ENCODE results near the gene RALGPS2. TPM values are rescaled to one million over a fixed set of nuclear protein-coding genes. Genes with fewer than 3 reads are reported as not detected.

Gene RALGPS2
- total RNA-seq, 1 donor from 2014 or later = 15.0 TPM

GRCh38 chr1:178942285-178943198, 217.5 kb downstream of the RALGPS2 start:
- H3K27me3 ChIP-seq (ENCODE audit: control insufficient read depth, insufficient read depth, low read length) = no peaks in the 10 kb centered on the region
- no peak overlapping the region for H3K4me3 ChIP-seq (ENCODE audit: low read depth, low read length)
- H3K36me3 ChIP-seq (ENCODE audit: control insufficient read depth, insufficient read depth, low read length) = no peaks in the 10 kb centered on the region
- no peak for TF ChIP-seq CTCF (IDR thresholded peaks at IDR 0.05; ENCODE audit: insufficient read depth, low read length, severe bottlenecking)
- no peak for DNase-seq (ENCODE audit: low read depth)
- FAIRE-seq = no peak

- DNase-seq (ENCODE audit: low read depth) (no peak), FAIRE-seq (no peak)
- no peaks in the 10 kb centered on the region for H3K27me3 ChIP-seq (ENCODE audit: control insufficient read depth, insufficient read depth, low read length)
- no peak for TF ChIP-seq CTCF (IDR thresholded peaks at IDR 0.05; ENCODE audit: insufficient read depth, low read length, severe bottlenecking)
- H3K36me3 ChIP-seq (ENCODE audit: control insufficient read depth, insufficient read depth, low read length) = no peaks in the 10 kb centered on the region
- H3K4me3 ChIP-seq (ENCODE audit: low read depth, low read length) = no peak overlapping the region
Observed at GRCh38 chr1:178944729-178945128, 219.7 kb downstream of the RALGPS2 start.

GRCh38 chr1:178945763-178946266, 220.8 kb downstream of the RALGPS2 start:
- DNase-seq (ENCODE audit: low read depth) (no peak), FAIRE-seq (no peak)
- Histone ChIP-seq H3K36me3 (ENCODE audit: control insufficient read depth, insufficient read depth, low read length) (no peaks in the 10 kb centered on the region), H3K4me3 (ENCODE audit: low read depth, low read length) (no peak overlapping the region), H3K27me3 (ENCODE audit: control insufficient read depth, insufficient read depth, low read length) (no peaks in the 10 kb centered on the region)
- no peak for TF ChIP-seq CTCF (IDR thresholded peaks at IDR 0.05; ENCODE audit: insufficient read depth, low read length, severe bottlenecking)

- FAIRE-seq (no peak), DNase-seq (ENCODE audit: low read depth) (no peak)
- no peak for TF ChIP-seq CTCF (IDR thresholded peaks at IDR 0.05; ENCODE audit: insufficient read depth, low read length, severe bottlenecking)
- H3K4me3 ChIP-seq (ENCODE audit: low read depth, low read length) = no peak overlapping the region
- H3K27me3 ChIP-seq (ENCODE audit: control insufficient read depth, insufficient read depth, low read length) = no peaks in the 10 kb centered on the region
- no peaks in the 10 kb centered on the region for H3K36me3 ChIP-seq (ENCODE audit: control insufficient read depth, insufficient read depth, low read length)
Observed at GRCh38 chr1:178946416-178946815, 221.4 kb downstream of the RALGPS2 start.

- TF ChIP-seq CTCF (IDR thresholded peaks at IDR 0.05; ENCODE audit: insufficient read depth, low read length, severe bottlenecking) = no peak
- FAIRE-seq (no peak), DNase-seq (ENCODE audit: low read depth) (no peak)
- H3K4me3 ChIP-seq (ENCODE audit: low read depth, low read length) = no peak overlapping the region
- H3K27me3 ChIP-seq (ENCODE audit: control insufficient read depth, insufficient read depth, low read length) = no peaks in the 10 kb centered on the region
- H3K36me3 ChIP-seq (ENCODE audit: control insufficient read depth, insufficient read depth, low read length) = no peaks in the 10 kb centered on the region
Observed at GRCh38 chr1:178946855-178947676, 222.0 kb downstream of the RALGPS2 start.

All from bronchial epithelial cell (primary cell).